ENCODE results near the gene PTK6. TPM values are rescaled to one million over a fixed set of nuclear protein-coding genes. Genes with fewer than 3 reads are reported as not detected.

PTK6 gene
- total and polyA plus RNA-seq, 2 donors (not counting 1 experiment from before 2014, with no cell fraction given): 0.86 to 2.3 TPM

DNA sequence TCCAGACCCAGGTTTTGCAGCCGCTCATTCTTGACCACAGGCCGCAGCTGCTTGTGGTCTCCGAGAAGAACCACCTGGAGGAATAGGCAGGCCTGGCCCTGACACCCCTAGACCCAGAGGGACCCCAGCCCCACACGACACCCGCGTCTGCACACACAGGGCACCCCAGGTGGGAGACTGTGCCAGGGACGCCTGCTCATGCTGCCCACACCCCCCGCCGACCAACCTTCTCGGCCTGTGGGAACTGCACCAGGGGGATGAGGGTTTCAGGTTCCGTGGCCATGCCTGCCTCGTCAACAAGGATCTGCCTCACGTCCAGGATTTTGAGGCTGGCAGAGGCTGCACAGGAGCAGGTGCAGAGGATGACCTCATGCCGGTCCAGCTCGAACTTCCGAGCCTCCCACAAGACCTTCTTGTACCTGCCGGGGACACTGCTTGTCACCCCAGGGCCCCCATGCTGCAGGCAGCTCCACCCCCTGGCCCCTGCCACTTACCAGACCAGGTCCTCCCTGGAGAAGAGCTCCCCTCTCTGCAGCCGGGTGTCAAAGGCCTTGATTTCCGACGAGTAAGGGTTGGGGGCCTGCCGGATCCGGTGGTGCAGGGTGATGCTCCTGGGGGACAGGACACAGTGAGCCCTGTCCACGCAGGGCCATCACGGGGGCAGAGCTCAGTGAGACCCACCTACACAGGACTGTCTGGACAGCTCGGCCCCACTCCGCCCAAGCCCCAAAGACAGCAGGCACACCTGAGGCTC, 23.9 kb upstream of the PTK6 start:
- Histone ChIP-seq H3K9me3 (ENCODE audit: control extremely low read depth in 1 of 3, control insufficient read depth in 2 of 3, insufficient read depth in 1 of 3, low read length in 2 of 3) (peaks cover 0 to 6% (median 0%) of the 10 kb centered on the region in 3 donors), H3K27ac (ENCODE audit: low read length in 2 of 2) (no peak overlapping the region), H3K4me3 (ENCODE audit: control extremely low read depth in 1 of 5, extremely low read depth in 1 of 5, insufficient read depth in 1 of 5, low read depth in 2 of 5, low read length in 4 of 5) (no peak overlapping the region), H4K20me1 (ENCODE audit: control insufficient read depth, insufficient read depth, low read length, poor library complexity, severe bottlenecking) (peaks cover 62% of the 10 kb centered on the region), H3K79me2 (ENCODE audit: control insufficient read depth, insufficient read depth, low read length) (no peaks in the 10 kb centered on the region), H3K27me3 (replicated peaks in 1 of 4; ENCODE audit: control extremely low read depth in 1 of 4, control insufficient read depth in 3 of 4, insufficient read depth in 4 of 4, low read length in 3 of 4) (no peaks in the 10 kb centered on the region), H2AFZ (ENCODE audit: insufficient read depth, low read depth, low read length, poor library complexity, severe bottlenecking) (no peak overlapping the region), H3K4me1 (ENCODE audit: control insufficient read depth in 2 of 2, insufficient read depth in 2 of 2, low read length in 2 of 2) (peaks cover 0 to 6% of the 10 kb centered on the region in 2 donors), H3K4me2 (replicated peaks; ENCODE audit: low read depth, low read length, poor library complexity, severe bottlenecking) (no peak overlapping the region), H3K36me3 (replicated peaks in 1 of 2; ENCODE audit: control extremely low read depth in 1 of 2, control insufficient read depth in 1 of 2, extremely low read depth in 1 of 2, insufficient read depth in 2 of 2, low read length in 1 of 2) (peaks cover 0 to 54% of the 10 kb centered on the region in 2 experiments), H3K9ac (ENCODE audit: low read length) (no peak overlapping the region)
- ATAC-seq (ENCODE audit: low read depth) (no peak), DNase-seq (no peak)
- no peaks in the 10 kb centered on the region for H3K27me3 Mint-ChIP-seq
- ChIA-PET POLR2A (no interaction called here), CTCF (no interaction called here)
- peaks cover 5% of the 10 kb centered on the region for H3K4me1 Mint-ChIP-seq
- TF ChIP-seq CTCF (IDR thresholded peaks at IDR 0.05): no peak
- TF ChIP-seq EZH2 (IDR thresholded peaks at IDR 0.05; ENCODE audit: borderline replicate concordance, insufficient read depth, low read depth, low read length, poor library complexity, severe bottlenecking): no peak
- H3K9me3 Mint-ChIP-seq (ENCODE audit: insufficient read depth): no peaks in the 10 kb centered on the region
- intact Hi-C loops (cut with micrococcal nuclease): no loop called here
- 97% methylated on average over 24 of the region's 26 CpGs for WGBS (ENCODE audit: insufficient coverage)
- no peak overlapping the region for H3K27ac Mint-ChIP-seq
- no peak overlapping the region for H3K4me3 Mint-ChIP-seq

GRCh38 chr20:63560333-63560805, 23.2 kb upstream of the PTK6 start:
- Mint-ChIP-seq H3K27ac (peak overlapping the region; percentile 61), H3K9me3 (ENCODE audit: insufficient read depth) (no peaks in the 10 kb centered on the region), H3K4me3 (no peak overlapping the region), H3K27me3 (no peaks in the 10 kb centered on the region), H3K4me1 (peaks cover 7% of the 10 kb centered on the region)
- Histone ChIP-seq H3K27ac (ENCODE audit: low read length in 2 of 2) (no peak overlapping the region), H3K9me3 (ENCODE audit: control extremely low read depth in 1 of 3, control insufficient read depth in 2 of 3, insufficient read depth in 1 of 3, low read length in 2 of 3) (peaks cover 0 to 10% (median 0%) of the 10 kb centered on the region in 3 donors), H3K27me3 (replicated peaks in 1 of 4; ENCODE audit: control extremely low read depth in 1 of 4, control insufficient read depth in 3 of 4, insufficient read depth in 4 of 4, low read length in 3 of 4) (no peaks in the 10 kb centered on the region), H3K4me3 (ENCODE audit: control extremely low read depth in 1 of 5, extremely low read depth in 1 of 5, insufficient read depth in 1 of 5, low read depth in 2 of 5, low read length in 4 of 5) (no peak overlapping the region), H3K4me2 (replicated peaks; ENCODE audit: low read depth, low read length, poor library complexity, severe bottlenecking) (no peak overlapping the region), H2AFZ (ENCODE audit: insufficient read depth, low read depth, low read length, poor library complexity, severe bottlenecking) (no peak overlapping the region), H3K79me2 (ENCODE audit: control insufficient read depth, insufficient read depth, low read length) (no peaks in the 10 kb centered on the region), H3K9ac (ENCODE audit: low read length) (no peak overlapping the region), H3K36me3 (replicated peaks in 1 of 2; ENCODE audit: control extremely low read depth in 1 of 2, control insufficient read depth in 1 of 2, extremely low read depth in 1 of 2, insufficient read depth in 2 of 2, low read length in 1 of 2) (peaks cover 0 to 50% of the 10 kb centered on the region in 2 experiments), H3K4me1 (ENCODE audit: control insufficient read depth in 2 of 2, insufficient read depth in 2 of 2, low read length in 2 of 2) (peaks cover 3 to 9% of the 10 kb centered on the region in 2 donors), H4K20me1 (ENCODE audit: control insufficient read depth, insufficient read depth, low read length, poor library complexity, severe bottlenecking) (peaks cover 56% of the 10 kb centered on the region)
- DNase-seq (no peak), ATAC-seq (ENCODE audit: low read depth) (no peak)
- 96% methylated on average over 16 of the region's 16 CpGs for WGBS (ENCODE audit: insufficient coverage)
- ChIA-PET CTCF (no interaction called here), POLR2A (no interaction called here)
- no peak for TF ChIP-seq EZH2 (IDR thresholded peaks at IDR 0.05; ENCODE audit: borderline replicate concordance, insufficient read depth, low read depth, low read length, poor library complexity, severe bottlenecking)
- no peak for TF ChIP-seq CTCF (IDR thresholded peaks at IDR 0.05)
- intact Hi-C loops (cut with micrococcal nuclease): no loop called here
